SW480 (cell line): ENCODE data around the gene RIC3.
"Not testable (repeated sequence)": the region's sequence is repeated elsewhere in the genome, so short reads cannot be mapped to it uniquely, and the experiment has no call there.

ENCODE experiments used
- DNase-seq: peaks from one replicate; pipeline ENCODE4 v3.0.0-alpha.2; 2016; ENCODE audit warnings: low spot score

RIC3 gene

DNA sequence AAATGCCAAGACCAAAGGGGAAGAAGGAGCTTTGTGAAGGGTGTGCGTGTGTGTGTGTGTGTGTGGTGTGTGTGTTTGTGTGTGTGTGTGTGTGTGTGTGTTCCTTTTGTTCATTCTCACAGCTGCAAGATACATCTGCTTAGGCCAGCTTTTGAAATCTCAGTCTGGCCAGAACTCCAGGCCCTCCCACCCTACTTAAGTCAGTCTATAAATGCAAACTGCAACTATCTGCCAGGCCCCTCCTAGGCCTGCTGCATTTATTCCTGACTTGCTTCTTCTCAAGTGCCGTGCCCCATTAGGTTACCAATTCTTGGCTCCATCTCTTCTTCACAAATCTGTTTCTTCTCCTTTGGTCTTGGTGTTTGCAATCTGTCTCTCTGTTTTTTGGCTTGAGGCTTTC, 21.6 kb upstream of the RIC3 start:
- no peak for DNase-seq

DNA sequence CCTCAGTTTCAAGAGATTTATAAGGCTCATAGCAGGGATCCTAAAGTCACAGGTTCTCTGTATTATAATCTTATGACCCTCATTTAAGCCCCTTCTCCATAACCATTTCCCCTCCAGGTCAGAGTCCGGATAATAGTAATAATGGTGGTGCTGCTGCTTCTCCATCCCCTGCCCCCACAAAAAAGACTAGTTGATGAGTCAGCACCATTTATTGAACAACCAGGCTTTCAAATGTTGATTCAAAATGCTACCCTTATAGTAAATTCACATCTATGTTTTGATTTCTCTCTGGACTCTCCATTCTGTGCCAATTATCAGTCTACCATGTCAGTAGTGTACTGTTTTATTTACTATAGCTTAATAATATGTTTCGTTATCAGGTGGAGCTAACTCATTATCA, 17.6 kb upstream of the RIC3 start:
- no peak for DNase-seq

DNA sequence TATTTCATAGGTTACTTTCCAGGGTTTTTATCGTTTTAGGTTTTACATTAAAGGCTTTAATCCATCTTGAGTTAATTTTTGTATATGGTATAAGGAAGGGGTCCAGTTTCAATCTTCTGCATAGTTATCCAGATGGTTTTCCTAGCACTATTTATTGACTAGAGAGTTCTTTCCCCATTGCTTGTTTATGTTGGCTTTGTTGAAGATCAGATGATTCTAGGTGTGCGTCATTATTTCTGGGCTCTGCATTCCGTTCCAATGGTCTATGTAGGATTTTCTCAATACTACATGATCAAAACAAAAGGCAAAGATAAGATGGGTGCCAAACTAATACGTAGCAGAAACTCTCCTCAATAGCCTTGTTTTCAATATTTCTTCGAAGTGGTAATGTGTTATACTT, 14.3 kb upstream of the RIC3 start:
- DNase-seq: no peak

DNA sequence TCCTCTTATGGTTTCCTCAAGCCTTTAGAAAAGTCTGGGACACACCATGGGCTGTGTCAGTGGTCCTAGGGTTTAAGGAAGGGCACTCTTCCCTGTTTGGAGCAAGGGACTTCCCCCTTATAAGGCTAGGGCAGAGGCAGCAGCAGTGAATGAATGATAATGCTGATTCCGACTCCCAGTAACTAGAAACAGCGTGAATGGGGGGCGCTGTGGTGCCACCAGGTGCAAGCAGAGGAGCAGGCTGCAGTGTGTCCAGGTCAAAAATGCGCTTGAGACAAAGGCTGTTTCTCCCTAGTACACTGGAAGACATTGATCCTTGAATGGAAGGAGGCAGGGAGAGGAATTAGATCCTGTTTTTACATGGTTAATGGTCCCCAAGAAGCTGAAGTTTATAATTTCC, 11.6 kb upstream of the RIC3 start:
- DNase-seq: no peak

DNA sequence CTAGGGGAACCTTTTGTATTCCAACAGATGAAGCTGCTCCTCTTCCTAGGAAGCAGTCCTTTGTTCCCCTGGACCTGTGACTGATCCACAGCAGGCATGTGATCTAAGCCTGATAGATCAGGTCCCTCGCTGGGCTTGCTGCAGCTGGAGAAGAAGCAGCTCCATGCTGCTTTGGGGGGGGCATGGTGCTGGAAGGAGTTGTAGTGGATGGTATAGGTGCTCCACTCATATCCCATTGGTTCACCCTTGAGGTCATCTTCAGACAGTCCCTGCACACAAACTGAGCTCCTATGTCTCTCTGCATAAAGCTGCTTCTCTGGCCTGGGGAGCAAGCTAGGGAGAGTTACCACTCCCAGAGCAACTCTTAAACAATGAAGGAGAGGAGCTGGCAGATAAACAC, 9.5 kb upstream of the RIC3 start:
- no peak for DNase-seq

GRCh38 chr11:8177136-8177535, 8.3 kb upstream of the RIC3 start:
- DNase-seq: no peak

- DNase-seq: no peak
These were observed 1.0 kb downstream of the RIC3 start for GRCh38 chr11:8167796-8168195.

DNA sequence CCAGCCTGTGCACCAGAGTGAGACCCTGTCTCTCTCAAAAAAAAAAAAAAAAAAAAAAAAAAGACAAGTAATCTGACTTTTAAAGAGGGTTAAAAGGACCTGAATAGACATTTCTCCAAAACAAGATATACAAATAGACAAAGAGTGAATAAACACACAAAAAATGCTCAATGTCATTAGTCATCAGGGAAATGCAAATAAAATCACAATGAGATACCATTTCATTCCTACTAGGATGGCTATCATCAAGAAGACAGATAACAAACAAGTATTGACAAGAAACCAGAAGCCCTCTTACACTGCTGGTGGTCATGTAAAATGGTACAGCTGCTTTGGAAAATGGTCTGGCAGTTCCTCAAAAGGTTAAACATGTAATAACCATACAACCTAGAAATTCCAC, 4.1 kb downstream of the RIC3 start:
- no peak for DNase-seq

DNA sequence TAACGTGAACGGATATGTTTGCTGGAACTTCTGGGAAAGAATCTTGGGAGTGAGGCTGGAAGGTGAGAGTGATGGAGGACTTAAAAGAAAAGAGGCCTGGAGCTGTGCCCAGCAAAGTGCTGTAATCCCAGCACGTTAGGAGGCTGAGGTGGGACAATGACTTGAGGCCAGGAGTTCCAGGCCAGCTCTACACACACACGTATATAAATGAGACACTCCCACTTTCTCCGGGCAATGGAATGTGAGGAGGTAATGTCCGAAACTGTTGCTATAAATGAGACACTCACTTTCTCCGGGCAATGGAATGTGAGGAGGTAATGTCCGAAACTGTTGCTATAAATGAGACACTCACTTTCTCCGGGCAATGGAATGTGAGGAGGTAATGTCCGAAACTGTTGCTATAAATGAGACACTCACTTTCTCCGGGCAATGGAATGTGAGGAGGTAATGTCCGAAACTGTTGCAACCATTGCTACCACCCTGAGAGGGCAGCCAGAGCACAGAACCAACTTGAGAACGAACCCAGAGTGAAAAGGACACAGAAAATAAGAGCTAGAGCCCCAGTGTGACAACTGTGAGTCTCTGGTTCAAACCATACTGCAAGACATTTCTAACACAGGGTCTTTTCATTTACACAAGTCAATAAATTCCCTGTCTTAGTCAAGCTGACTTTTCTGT, 7.1 kb downstream of the RIC3 start:
- DNase-seq: not testable (repeated sequence)

GRCh38 chr11:8156877-8157276, 11.9 kb downstream of the RIC3 start:
- DNase-seq: no peak

GRCh38 chr11:8149726-8150125, 19.1 kb downstream of the RIC3 start:
- DNase-seq: no peak

- no peak for DNase-seq
These were observed 30.3 kb downstream of the RIC3 start for GRCh38 chr11:8138526-8138925.

DNA sequence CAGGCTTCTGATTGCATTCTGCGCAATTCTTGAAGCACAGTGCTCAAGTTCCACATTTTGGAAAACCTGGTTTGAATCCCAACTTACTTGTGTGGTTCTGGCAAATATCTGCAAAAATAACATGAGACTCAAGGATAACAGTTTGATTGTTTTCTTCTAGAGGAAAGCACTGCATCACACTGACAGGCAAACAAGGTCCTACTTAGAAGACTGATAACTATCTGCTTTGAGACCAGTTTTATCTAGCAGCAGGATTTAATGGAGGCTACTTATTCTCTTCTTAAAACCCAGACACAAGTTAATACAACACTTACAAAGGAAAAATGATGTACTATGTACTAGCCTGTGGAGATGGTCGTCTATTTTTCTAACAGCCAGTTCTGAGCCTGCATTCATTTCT, 41.4 kb downstream of the RIC3 start:
- DNase-seq: no peak

DNA sequence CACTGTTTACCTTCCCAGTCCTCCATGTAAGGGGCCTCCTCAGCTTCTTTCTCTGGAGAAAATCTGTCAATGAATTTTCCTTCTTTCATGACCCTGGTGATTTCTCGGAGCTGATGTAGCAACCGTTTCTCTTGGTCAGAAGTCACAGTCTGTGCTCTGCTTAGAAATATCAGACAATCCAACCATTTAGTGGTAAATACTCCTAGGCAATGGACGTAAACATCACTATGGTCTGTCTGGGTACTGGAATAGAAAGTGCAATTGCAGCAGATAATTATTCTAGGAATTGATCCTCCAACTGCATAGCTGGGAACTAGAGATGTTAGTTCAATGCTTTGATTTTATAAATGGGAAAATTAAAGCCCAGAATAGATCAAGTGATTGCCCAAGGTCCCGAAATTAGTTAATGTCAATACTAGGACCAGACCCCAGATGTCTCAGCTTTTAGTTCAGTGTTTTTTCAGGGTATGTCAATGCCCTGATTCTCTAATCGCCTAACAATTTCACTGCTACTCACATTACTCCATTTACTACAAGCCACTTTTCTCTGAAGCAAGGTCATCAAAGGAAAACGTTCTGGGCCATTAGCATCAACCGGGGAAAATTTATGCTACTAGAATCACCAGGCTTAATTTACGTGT, 42.1 kb downstream of the RIC3 start:
- DNase-seq: no peak

DNA sequence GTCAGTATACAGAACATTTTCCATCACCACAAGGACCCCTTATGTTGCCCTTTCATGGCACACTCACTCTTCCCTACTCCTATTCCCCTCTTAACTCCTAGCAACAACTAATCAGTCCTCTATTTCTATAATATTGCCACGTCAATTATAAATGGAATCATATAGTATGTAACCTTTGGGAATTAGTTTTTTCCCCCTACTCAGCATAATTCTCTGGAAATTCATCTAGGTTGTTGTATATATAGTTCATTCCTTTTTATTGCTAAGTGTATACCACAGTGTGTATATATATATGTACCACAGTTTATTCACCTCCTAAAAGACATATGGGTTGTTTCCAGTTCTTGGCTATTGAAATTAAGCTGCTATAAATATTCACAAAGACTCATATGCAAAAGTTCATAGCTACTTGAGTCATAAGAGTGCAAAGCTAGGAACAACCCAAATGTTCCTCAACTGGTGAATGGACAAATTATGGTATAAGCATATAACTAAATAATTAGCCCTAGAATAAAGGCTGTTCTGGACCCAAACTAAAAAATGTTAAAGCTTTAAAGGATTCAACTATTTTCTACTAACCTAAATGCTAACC, 46.6 kb downstream of the RIC3 start:
- DNase-seq: no peak

DNA sequence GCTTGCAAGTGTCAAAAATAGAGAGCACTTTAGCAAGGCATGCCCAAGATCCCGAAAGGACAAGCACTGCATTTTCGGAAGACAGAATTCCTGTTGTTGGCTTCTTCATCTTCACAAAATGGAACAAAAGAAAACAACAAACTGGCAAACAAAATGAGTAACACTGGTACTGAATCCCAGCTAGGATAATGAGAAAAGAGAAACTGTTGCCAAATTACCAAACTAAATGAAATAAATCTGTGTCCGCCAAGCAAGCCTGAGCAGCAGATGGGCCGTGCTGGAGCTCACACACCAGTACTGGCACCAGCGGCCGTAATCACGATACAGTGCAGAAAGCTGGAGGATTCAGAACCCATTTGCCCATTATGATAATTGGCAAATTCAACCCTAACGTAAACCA, 57.2 kb downstream of the RIC3 start:
- no peak for DNase-seq

GRCh38 chr11:8110396-8110795, 58.4 kb downstream of the RIC3 start:
- no peak for DNase-seq

DNA sequence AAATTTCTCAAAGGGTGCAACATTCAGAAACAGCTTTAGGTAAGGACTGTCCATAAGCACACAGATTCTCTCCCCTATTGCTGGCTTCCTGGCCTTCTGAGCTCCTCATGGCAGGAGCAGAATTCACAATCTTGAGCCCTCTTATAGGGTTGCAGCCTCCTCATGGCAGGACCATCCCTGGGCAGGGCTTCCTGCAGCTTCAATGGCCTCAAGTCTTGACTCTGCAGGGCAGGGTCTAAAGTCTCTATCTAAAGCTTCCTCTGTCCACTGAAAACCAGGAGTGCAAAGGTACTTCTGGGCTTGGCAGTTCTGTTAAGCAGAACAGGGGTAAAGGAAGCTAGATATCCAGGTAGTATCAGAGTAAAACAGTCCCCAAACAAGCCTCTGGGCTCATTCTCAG, 59.1 kb downstream of the RIC3 start:
- DNase-seq: no peak

- DNase-seq: no peak
These were observed 60.4 kb downstream of the RIC3 start for GRCh38 chr11:8108421-8108820.

DNA sequence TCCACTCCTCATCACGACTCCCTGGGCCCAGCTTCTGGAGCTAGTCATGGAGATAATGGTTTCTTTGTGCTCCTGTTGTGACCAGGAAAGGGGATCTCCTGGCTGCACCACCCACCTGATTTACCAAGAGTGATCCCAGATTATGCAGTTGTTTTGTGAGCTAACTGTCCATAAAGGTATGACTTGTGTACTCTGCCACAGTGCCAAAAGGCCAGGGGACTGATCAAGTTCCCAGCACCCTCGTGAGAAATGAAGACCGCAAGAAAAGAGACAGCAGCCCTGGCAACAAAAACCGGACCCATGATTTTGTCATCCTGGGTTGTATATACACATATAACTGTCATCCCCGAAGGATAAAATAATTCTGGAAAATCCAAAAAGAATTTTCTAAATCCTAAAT, 61.2 kb downstream of the RIC3 start:
- no peak for DNase-seq

- no peak for DNase-seq
These were observed 62.1 kb downstream of the RIC3 start for GRCh38 chr11:8106679-8107078.

DNA sequence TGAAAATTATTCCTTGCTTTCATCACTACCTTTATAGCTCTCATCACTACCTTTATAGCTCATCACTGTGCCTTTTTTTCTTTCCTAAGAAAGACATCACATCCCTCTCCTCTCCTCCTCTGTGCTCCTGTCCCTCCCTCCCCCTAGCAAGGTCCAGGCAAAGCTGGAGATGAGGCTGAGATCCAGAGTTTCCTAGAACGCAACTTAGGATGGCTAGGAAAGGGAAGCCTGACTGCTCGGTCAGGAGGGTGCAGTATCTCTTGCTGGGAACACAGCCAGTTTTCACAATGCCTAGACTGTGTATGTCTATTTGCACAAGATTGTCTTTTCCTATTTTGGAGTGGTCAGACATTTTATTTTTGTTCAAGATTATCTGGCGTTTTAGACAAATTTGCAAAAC, 63.2 kb downstream of the RIC3 start:
- DNase-seq: no peak

GRCh38 chr11:8105133-8105532, 63.7 kb downstream of the RIC3 start:
- no peak for DNase-seq

DNA sequence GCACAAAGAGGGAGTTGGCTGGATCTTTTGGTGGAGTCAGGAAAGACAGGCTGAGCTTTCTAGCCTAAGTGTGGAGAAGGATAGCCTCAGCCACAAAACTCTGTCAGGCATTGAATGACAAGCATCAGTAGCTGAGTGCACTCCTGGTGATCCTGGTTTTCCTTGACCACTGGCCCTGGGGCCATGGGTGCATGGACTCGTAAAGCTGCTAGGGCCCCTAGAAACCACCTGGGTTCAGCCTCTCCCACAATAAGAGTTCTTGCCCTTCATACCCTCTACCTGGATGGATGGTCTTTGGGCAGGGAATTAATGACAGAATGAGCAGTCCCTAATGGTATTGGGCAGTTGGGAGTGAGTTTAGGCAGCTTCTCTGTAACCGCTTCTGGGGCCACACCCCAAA, 64.9 kb downstream of the RIC3 start:
- DNase-seq: no peak
